ENCODE data around the gene ACER2.

The ACER2 gene

DNA sequence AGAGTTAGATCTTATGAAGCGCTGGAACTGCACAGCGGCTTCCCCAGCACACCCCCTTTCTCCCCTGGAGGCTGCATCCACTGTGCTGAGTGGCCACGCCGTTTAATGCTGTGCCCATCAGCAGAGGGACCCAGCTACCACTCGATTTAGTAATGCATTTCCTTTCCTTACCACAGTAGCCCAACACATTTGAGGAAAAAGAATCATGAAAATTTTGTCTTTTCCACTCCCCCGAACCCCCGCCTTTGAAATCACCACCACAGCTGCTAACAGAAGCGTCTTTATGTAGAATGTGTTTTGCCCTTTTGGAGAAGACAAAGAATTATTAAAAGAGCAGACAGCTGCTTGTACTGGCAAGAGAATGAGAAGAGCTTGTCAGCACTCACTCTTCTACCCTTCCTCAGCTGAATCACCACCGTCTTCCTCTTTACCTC lies 73.2 kb downstream of the ACER2 start:
- no peak for DNase-seq (ENCODE audit: extremely low spot score)
- no peak for TF ChIP-seq CTCF (IDR thresholded peaks at IDR 0.05; ENCODE audit: control extremely low read depth, extremely low read depth, low read depth, missing control alignments)
- ChIA-PET POLR2A (no interaction called here), CTCF (interaction anchor here (0.8 to 7.5 kb wide), 3 partner anchors 11 to 29 kb away, joined by 3 to 50 read pairs (median 5); no protein-coding TSS in a partner anchor)

DNA sequence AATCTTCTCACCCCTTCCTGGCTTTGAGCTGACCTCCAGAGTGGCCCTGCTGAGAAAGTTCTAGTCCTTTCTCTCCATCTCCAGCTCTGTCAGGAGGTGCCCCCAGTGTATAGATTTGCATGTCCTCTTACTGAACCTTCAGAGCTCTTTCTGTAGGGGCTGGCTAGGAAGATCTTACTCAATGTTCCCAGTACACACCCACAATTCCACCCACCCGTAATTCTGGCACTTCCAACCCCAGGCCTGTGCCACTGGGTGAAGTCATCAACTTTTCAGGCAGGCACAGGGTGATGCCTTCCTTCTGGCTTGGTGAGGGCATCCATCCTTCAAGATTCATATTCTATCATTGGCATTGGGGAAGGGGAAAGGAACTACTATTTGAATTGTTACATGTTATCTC lies 75.9 kb downstream of the ACER2 start:
- ChIA-PET CTCF (interaction anchor here (0.7 to 7.5 kb wide), 5 partner anchors 8 to 24 kb away, joined by 3 to 50 read pairs (median 6); no protein-coding TSS in a partner anchor), POLR2A (no interaction called here)
- no peak for DNase-seq (ENCODE audit: extremely low spot score)
- TF ChIP-seq CTCF (IDR thresholded peaks at IDR 0.05; ENCODE audit: control extremely low read depth, extremely low read depth, low read depth, missing control alignments) = no peak

DNA sequence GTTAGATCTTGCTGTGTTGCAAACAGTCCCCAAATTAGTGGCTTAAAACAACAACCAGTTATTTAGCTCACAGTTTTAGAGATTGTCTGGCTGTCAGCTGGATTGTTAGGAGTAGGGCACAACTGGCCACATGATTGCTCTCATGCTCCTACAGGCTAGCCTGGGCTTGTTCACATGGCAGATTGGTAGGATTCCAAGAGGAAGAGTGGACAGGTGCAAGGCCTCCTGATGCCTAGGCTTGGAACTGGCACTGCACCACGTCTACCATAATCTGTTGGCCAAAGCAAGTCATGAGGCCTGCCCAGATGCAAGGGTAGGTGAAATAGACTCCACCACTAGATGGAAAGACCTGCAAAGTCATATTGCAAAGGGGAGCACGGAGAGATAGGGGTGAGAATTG lies 76.4 kb downstream of the ACER2 start:
- CTCF ChIA-PET = interaction anchor here (1.3 to 7.5 kb wide), 4 partner anchors 8 to 25 kb away, joined by 3 to 50 read pairs (median 8); no protein-coding TSS in a partner anchor
- DNase-seq (ENCODE audit: extremely low spot score) = no peak
- no peak for TF ChIP-seq CTCF (IDR thresholded peaks at IDR 0.05; ENCODE audit: control extremely low read depth, extremely low read depth, low read depth, missing control alignments)
- POLR2A ChIA-PET = no interaction called here

GRCh38 chr9:19486803-19487202 lies 78.0 kb downstream of the ACER2 start:
- no peak for DNase-seq (ENCODE audit: extremely low spot score)
- no peak for TF ChIP-seq CTCF (IDR thresholded peaks at IDR 0.05; ENCODE audit: control extremely low read depth, extremely low read depth, low read depth, missing control alignments)
- ChIA-PET CTCF (interaction anchor here (3.5 to 7.5 kb wide), 2 partner anchors 16 to 22 kb away, joined by 14 to 50 read pairs; no protein-coding TSS in a partner anchor), POLR2A (no interaction called here)

- ChIA-PET CTCF (interaction anchor here (0.9 to 3.5 kb wide), 4 partner anchors 18 to 1177 kb away, joined by 3 to 14 read pairs (median 5); no protein-coding TSS in a partner anchor), POLR2A (no interaction called here)
- DNase-seq (ENCODE audit: extremely low spot score) = no peak
- TF ChIP-seq CTCF (IDR thresholded peaks at IDR 0.05; ENCODE audit: control extremely low read depth, extremely low read depth, low read depth, missing control alignments) = no peak
Observed at GRCh38 chr9:19488721-19489120, 79.9 kb downstream of the ACER2 start.

DNA sequence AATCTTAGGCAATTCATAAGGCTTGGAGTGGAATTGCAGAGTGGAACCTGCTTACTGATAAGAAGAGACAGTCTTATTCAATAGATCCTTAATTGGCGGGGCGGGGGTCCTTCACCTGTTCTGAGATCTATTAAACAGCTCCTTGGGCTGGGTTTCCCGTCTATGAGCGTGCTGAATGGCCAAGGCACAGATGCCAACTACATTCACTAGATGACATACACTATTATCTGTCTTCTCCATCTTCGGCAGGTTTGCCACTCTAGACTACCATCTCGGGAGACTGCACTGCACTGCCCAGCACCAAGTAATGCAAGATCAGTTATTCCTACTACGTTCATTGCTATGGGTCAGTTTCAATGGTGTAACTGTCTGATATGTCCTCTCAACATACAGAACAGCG lies 81.5 kb downstream of the ACER2 start:
- CTCF ChIA-PET = interaction anchor here (1.1 to 3.7 kb wide), 3 partner anchors 10 to 26 kb away, joined by 3 to 15 read pairs (median 4); no protein-coding TSS in a partner anchor
- DNase-seq (ENCODE audit: extremely low spot score) = no peak
- POLR2A ChIA-PET = no interaction called here
- no peak for TF ChIP-seq CTCF (IDR thresholded peaks at IDR 0.05; ENCODE audit: control extremely low read depth, extremely low read depth, low read depth, missing control alignments)

All from GM10248 (cell line).